Left colon (tissue), 2 donors: ENCODE results near the gene ZNF780A. TPM values are rescaled to one million over a fixed set of nuclear protein-coding genes. Genes with fewer than 3 reads are reported as not detected.

Experiments
- ATAC-seq: fragments of 200-7000 bp; cut with Tn5 transposase; one replicate; pipeline ENCODE4 v1.9.1; 2020; ENCODE audit warnings: mild to moderate bottlenecking, moderate library complexity
- DNase-seq, 2 donors: peaks; one replicate each; pipeline ENCODE4 v3.0.0-alpha.2; 2020
- intact Hi-C, 2 donors: fragments of 100-400 bp; cut with DNase I in 1 of 2; cut with micrococcal nuclease in 1 of 2; formaldehyde crosslinking; loops; one replicate each; pipeline versions ENCODE4 v1.11.2 to v1.14.0; 2022; cut with DNase I, micrococcal nuclease
- total RNA-seq, 2 donors: library from RNA; stranded (reverse); fragmentation: NEBNext Ultra II Directional; extraction: Animal tissue kit (Norgen Biotek cat#: 25700); gene quantifications; one replicate each; pipeline ENCODE4 v1.2.1, GENCODE V29; 2021
- donor health status: DM: no; HTN: no; CAD: no.
- donor health status: DM: yes; HTN: yes; CAD: no.

Gene ZNF780A
- total RNA-seq, 2 donors from 2014 or later = 11.7 to 12.8 TPM

DNA sequence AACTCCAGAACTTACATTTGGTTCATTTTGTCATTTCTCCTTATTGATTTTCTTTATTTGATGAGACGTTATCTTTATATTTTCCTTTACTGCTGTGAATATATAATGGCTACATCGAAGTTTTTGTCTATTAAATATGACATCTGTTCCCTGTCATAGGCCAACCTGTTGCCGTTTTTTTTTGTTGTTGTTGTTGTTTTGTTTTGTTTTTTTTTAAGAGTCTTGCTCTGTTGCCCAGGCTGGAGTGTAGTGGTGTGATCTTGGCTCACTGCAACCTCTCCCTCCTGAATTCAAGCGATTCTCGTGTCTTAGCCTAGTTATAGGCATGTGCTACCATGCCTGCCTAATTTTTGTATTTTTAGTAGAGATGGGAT, 64.2 kb downstream of the ZNF780A start:
- ATAC-seq (no peak), DNase-seq (no peak)
- intact Hi-C loops = no loop called here

DNA sequence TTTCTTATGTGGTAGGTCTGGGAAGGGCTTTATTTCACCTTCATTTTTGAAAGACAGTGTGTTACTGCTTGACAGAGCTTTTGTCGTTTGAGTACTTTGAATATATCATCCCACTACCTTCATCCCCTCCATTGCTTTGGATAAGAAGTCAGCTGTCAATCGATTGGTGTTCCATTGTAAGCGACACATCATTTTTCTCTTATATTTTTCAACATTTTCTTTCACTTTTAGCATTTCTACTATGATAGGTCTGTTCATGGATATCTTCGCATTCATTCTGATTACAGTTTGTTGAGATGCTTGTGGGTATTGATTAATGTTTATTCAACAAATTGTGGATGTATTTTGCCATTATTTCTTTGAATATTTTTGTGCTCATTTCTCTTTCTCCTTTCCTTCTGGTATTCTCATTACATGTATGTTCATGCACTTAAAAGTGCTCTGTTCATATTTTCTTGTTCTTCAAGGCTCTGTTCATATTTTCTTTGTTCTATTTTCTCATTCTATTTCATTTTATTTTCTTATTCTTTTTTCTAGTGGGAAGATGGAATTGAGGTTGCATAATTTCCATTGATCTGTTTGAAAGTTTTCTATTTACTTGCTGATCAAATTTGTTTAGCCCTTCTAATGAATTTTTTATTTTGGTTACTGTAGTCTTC, 64.7 kb downstream of the ZNF780A start:
- DNase-seq = no peak
- intact Hi-C loops = no loop called here
- no peak for ATAC-seq

DNA sequence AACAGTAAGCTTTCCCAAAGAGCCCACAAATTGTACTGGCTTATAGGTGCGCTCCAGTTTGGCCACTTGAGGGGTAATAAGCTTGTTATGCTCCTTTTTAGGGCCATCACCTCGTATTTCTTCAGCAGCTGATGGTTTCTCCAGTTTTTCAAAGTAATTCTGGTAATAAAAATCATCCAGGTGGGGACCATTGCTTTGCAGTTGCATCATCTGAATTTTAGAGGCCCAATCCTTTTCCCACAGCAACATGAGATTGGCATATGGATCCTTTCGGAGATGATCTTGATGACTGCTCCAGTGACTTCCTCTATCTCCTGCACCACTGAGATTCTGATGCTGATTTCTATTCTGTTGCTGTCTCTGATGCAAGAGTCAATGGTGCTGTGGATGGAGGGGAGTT, 66.8 kb downstream of the ZNF780A start:
- intact Hi-C loops = no loop called here
- ATAC-seq (no peak), DNase-seq (no peak)

Other genes with a start within 250 kb of the ZNF780A start
- gene FBL, start 244.6 kb downstream of the ZNF780A start, total RNA-seq = 100 to 1,000 TPM; 128 to 166 TPM
- 1,000 to 10,000 TPM; 6,411 to 6,996 TPM for gene FCGBP, start 156.3 kb downstream of the ZNF780A start, total RNA-seq
- 10 to 100 TPM; 71.7 to 83.1 TPM for gene PSMC4, start 119.8 kb downstream of the ZNF780A start, total RNA-seq
- gene ZNF546, start 93.9 kb downstream of the ZNF780A start, total RNA-seq = 1 to 10 TPM; 2.0 to 3.0 TPM
- 10 to 100 TPM; 19.0 to 23.2 TPM for gene ZNF780B, start 34.7 kb downstream of the ZNF780A start, total RNA-seq
- 10 to 100 TPM; 10.7 to 11.7 TPM for gene MAP3K10, start 100.5 kb upstream of the ZNF780A start, total RNA-seq
- under 1 TPM; 0.37 to 0.45 TPM for gene TTC9B, start 127.4 kb upstream of the ZNF780A start, total RNA-seq
- gene CCNP, start 135.7 kb upstream of the ZNF780A start, total RNA-seq = under 1 TPM in 1 of 2 donors, not detected in 1; 0.24 TPM
- gene AKT2, start 194.4 kb upstream of the ZNF780A start, total RNA-seq = 10 to 100 TPM; 91.7 to 97.3 TPM